ENCODE data around the gene PRKCA.

Gene PRKCA

GRCh38 chr17:66789093-66789492, 486.7 kb downstream of the PRKCA start:
- no peak for DNase-seq

GRCh38 chr17:66789961-66790437, 487.6 kb downstream of the PRKCA start:
- no peak for DNase-seq

- DNase-seq, result no peak
Measured at GRCh38 chr17:66790501-66791061, 488.2 kb downstream of the PRKCA start.

GRCh38 chr17:66791347-66791746, 488.9 kb downstream of the PRKCA start:
- DNase-seq, result no peak

- DNase-seq, result no peak
Measured at GRCh38 chr17:66793814-66794213, 491.4 kb downstream of the PRKCA start.

- no peak for DNase-seq
Measured at GRCh38 chr17:66795486-66795885, 493.1 kb downstream of the PRKCA start.

- DNase-seq, result no peak
Measured at GRCh38 chr17:66799849-66800537, 497.6 kb downstream of the PRKCA start.

- no peak for DNase-seq
Measured at GRCh38 chr17:66803474-66803951, 501.1 kb downstream of the PRKCA start.

- no peak for DNase-seq
Measured at GRCh38 chr17:66805567-66805966, 503.2 kb downstream of the PRKCA start.

- DNase-seq, result peak; percentile 93
Measured at GRCh38 chr17:66807182-66807581, 504.8 kb downstream of the PRKCA start.

- no peak for DNase-seq
Measured at GRCh38 chr17:66809408-66809807, 507.0 kb downstream of the PRKCA start.

- no peak for DNase-seq
Measured at GRCh38 chr17:66810951-66811682, 508.7 kb downstream of the PRKCA start.

- DNase-seq, result no peak
Measured at GRCh38 chr17:66811683-66812054, 509.3 kb downstream of the PRKCA start.

GRCh38 chr17:66812571-66812970, 510.2 kb downstream of the PRKCA start:
- no peak for DNase-seq

- DNase-seq, result peak; percentile 17
Measured at GRCh38 chr17:66813296-66813695, 510.9 kb downstream of the PRKCA start.

GRCh38 chr17:66814026-66814425, 511.6 kb downstream of the PRKCA start:
- DNase-seq, result no peak

GRCh38 chr17:66814570-66814969, 512.2 kb downstream of the PRKCA start:
- DNase-seq, result no peak

- no peak for DNase-seq
Measured at GRCh38 chr17:66817750-66818149, 515.3 kb downstream of the PRKCA start.

- DNase-seq, result no peak
Measured at GRCh38 chr17:66819466-66819865, 517.1 kb downstream of the PRKCA start.

GRCh38 chr17:66822009-66822408, 519.6 kb downstream of the PRKCA start:
- DNase-seq, result no peak

- no peak for DNase-seq
Measured at GRCh38 chr17:66826856-66827255, 524.4 kb downstream of the PRKCA start.

GRCh38 chr17:66829386-66829864, 527.0 kb downstream of the PRKCA start:
- DNase-seq, result peak; percentile 56

- DNase-seq, result peak; percentile 57
Measured at GRCh38 chr17:66829883-66830282, 527.5 kb downstream of the PRKCA start.

- DNase-seq, result peak; percentile 67
Measured at GRCh38 chr17:66830451-66830850, 528.0 kb downstream of the PRKCA start.

Measured in NCI-H69 (cell line).